SK-N-DZ (cell line): ENCODE measurements around the gene KIAA0408. TPM values are rescaled to one million over a fixed set of nuclear protein-coding genes. Genes with fewer than 3 reads are reported as not detected.
A peak's percentile ranks its signal among the peaks of the same experiment; 100 is the strongest.

Experiments
- DNase-seq: peaks from one replicate; pipeline ENCODE4 v3.0.0-alpha.2; 2015; ENCODE audit warnings: low spot score
- polyA plus RNA-seq, 2 experiments: library from polyadenylated mRNA; depleted of rRNA; stranded (reverse); fragments of >200 nt; gene quantifications; 2 replicates each; pipeline ENCODE4 v1.2.3, GENCODE V29; 2014

KIAA0408 gene
- 22.2 and 26.1 TPM in 2 replicates for polyA plus RNA-seq (2014; cell fraction: cytosol; rRNA removed)
- polyA plus RNA-seq (2014; cell fraction: nucleus; rRNA removed) = 35.1 and 38.7 TPM in 2 replicates

DNA sequence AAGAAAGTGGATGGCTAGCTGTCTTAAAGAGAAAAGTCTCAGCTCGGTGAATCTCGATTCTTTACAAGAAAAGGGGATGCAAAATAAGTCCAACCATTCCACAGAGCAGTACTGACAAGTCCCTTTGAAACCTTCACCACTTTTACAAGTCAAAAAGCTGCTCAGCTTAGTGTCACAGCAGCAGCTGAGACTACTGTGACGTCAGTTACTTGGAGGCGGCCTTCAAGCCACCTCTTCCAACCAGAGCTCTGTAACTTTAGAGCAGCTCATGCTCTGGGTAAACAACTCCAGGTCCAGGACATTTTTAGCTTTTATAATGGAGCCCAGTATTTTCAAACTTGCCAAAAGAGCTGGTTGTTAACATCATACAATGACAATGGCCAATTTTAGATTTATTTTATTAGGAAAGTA lies at the start of gene KIAA0408:
TSS of gene KIAA0408 (minus strand) at position 159 of the 411 bp plus-strand sequence. CDS start 5,408 bp downstream, outside the sequence.
- DNase-seq = no peak

DNA sequence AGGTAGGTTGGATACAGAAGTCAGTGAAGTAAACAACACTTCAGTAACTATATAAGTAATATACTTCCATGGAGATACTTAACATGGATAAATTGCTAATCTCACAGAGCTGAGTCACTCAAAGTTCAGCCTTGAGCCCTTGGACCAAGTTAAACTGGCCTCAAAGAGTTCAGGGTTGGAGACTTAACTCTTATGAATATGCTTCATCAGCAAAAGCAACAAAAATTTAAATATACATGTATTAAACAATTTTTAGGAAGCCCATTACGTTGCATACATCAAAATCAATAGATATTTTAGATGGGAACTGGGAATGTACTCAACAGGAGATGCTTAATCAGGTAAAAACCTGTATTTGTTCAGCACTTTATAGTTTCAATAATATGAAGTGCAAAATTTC lies 47.7 kb upstream of the KIAA0408 start:
- DNase-seq = no peak

DNA sequence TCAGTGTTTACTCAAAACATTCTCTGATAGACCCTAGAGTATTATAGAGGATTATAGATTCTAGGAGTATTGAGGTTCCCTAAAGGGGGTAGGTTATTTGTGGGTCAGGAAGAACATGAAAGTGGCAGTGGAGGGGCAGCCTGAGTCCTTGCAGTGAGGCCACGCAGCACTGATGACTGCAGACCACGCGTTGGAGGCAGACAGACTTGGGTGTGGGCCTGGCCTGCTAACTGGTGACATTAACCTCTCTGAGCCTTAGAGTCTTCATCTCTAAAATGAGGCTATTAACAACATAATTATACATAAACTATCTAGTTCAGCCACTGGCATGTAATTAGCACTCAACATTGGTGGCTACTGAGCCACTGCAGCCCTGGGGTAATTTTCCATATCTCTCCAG lies 43.8 kb upstream of the KIAA0408 start:
- no peak for DNase-seq

DNA sequence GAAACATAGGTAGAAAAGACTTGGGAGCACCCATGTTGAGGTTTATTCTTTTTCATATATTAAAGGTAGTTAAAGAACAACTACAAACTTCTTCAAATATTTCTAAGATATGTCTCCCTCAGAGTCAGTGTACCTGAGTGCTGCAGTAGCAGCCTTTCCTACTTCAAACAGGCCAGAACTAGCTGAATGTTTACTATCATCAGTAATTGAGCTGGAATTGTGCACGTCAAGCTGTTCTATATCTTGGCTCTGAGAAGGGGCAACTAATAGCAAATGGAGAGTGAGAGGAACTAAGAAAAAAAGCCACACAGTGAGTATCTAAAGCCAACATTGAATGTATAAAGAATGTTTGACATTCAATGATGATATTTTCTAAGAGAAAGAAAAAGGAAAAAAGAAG lies 38.2 kb upstream of the KIAA0408 start:
- DNase-seq = no peak

DNA sequence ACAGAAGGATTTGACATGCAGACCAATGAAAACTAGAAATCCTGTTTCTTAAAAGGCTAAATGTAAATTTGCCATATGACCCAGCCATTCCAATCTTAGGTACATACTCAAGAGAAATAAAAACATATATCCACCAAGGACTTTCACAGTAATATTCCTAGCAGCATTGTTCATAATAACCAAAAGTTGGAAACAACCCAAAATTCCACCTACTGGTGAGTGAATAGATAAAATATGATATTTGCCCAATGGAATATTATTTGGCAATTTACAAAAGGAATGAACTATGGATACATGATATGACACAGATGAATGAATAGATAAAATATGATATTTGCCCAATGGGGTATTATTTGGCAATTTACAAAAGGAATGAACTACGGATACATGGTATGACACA lies 37.3 kb upstream of the KIAA0408 start:
- DNase-seq = no peak

- DNase-seq = no peak
Measured at GRCh38 chr6:127494240-127494767, 35.1 kb upstream of the KIAA0408 start.

DNA sequence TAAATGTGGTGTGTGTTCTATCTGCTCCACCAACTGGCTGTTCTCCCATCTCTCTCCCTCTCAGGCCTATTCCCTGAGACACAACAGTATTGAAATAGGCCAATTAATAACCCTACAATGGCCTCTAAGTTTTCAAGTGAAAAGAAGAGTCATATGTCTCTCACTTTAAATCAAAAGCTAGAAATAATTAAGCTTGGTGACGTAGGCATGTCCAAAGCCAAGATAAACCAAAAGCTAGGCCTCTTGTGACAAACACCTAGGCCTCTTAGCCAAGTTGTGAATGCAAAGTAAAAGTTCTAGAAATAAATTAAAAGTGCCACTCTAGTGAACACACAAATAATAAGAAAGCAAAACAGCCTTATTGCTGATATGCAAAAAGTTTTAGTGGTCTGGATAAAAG lies 30.1 kb upstream of the KIAA0408 start:
- no peak for DNase-seq

DNA sequence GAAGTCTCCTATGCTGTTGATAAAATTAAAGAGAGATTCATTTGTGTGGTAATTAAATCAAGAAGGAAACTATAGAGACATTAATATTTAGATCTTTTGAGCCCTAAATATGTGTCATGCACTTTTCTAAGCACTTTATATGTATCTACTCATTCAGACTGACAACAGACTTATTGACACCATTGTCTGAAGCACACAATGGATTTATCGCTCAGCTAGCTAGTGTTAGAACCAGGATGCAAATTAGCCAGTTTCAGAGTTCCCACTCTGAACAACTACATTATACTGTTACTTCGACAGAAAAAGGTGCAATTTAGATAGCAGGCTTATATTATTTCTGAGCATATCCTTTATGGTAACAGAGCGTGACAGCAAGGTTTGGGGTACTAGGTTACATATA lies 27.7 kb upstream of the KIAA0408 start:
- no peak for DNase-seq

DNA sequence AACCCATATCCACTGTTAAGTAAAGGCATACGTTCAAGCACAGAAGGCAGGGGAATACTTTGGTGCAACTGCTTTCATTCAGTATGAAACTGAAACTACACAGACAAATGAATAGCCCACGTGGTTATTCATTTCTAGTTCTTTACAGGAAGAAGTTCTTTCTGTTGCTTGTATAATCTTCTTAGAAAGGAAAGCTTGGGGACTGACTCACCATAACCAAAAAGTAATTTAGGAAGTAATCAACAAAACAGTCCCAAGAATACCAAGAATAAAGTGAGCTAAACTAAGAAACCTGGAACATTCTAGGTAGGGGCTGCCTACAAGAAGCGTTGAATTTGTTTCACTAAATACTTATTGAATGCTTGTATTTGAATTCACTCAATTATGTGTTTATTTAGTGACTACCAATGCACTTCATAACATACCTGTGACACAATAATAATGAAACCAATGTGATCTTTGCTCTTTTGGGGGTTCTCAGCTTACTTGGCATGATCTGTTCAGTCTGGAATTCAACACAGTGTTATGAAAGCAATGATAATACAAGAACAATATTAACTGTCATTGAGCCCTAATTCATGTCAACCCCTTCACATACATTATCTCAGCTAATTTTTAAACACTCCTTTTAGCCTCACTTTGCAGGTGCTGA lies 25.1 kb upstream of the KIAA0408 start:
- no peak for DNase-seq

GRCh38 chr6:127483399-127484055 lies 24.3 kb upstream of the KIAA0408 start:
- no peak for DNase-seq

DNA sequence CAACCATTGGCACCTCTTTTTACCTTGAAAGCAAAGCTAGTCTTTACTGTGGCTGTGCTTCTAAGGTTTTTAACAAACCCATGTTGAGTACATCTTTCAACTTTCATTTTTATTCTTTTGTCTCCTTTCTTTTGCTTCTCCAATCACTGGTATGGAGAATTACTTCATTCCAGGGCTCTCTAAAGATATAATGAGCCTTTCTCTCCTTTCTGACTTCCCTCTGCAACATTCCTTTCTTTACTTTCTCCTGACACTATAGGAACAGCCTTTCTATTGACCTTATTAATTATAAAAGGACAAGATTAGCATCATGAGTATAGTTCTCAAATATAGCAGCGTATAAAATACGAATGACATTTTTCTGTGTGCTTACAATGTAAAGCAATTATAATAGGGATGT lies 23.1 kb upstream of the KIAA0408 start:
- no peak for DNase-seq

GRCh38 chr6:127481628-127482027 lies 22.4 kb upstream of the KIAA0408 start:
- no peak for DNase-seq

GRCh38 chr6:127481111-127481510 lies 21.9 kb upstream of the KIAA0408 start:
- no peak for DNase-seq

DNA sequence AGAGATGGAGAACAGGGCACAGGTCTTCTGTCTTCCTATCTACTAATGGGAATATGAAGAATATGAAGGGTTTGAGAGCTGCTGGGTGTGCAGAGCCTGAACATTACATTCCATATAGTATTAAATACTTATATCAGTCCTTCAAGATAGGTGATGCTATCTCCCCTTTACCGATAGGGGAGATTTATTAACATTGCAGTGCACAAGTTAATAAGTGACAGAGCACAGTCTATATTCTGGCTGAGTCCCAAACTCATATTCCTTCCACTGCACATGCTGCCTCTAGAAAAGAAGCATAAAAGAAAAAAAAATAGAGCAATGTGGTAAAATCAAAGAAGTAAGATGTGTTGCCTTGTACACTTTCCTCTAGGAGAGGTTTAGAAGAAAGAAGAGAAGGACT lies 18.5 kb upstream of the KIAA0408 start:
- DNase-seq = no peak

- DNase-seq = no peak
Measured at GRCh38 chr6:127475823-127476176, 16.6 kb upstream of the KIAA0408 start.

- no peak for DNase-seq
Measured at GRCh38 chr6:127475135-127475822, 16.1 kb upstream of the KIAA0408 start.

DNA sequence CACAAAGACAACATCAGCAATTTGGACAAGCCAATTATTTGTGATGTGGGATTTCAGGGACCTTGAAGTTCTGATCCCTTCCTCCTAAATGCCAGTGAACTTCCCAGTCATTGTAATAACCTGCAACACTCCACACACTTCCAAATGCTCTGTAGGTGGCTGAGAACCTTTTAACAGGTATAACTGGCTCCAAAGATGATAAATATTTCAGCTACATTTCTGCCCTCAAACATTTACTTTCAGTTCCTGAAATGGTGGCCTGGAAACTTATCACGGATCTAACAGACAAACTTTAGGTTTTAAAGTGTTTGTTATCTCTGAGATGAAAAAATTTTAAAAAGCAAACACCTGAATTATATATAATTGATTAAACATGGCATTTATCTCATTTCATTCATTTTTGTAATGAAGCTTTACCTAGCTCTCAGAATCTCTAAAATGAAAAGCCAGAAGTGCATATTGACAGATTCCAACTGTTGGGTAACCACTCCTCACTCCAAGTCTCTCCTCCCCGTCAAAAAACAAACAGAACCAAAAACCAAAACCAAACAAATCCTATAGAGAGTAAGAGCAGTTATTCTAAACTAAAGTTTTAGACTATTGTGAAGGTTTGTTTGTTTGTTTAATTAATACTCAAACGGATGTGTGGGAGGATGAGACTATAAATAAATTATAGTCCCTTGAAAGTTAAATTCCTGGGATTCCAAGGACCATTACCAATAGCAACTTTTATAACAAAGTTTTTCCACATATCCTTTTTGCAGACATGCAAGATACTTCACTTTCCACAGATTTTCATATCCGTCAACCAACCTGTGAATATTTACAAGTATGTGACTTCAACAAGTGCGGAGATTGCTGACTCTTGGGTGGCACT lies 12.4 kb upstream of the KIAA0408 start:
- no peak for DNase-seq

DNA sequence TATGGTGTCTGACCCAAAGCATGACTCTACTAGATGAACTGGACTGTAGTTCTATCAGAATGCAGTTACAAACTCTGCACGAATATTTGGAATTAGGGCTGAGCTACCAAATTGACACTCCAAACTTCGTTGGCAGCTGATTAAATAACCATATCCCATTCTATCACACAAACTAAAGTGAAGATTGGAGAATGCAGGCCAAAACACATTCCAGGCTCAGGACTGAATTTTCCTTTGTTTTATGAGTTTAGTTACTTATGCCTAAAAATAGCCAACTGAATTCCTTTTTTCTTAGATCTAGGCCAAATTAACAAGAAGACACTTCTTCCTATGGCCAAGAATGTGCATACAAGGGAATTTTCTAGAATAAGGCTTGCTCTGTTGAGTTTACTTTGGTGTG lies 9.7 kb upstream of the KIAA0408 start:
- DNase-seq = no peak

DNA sequence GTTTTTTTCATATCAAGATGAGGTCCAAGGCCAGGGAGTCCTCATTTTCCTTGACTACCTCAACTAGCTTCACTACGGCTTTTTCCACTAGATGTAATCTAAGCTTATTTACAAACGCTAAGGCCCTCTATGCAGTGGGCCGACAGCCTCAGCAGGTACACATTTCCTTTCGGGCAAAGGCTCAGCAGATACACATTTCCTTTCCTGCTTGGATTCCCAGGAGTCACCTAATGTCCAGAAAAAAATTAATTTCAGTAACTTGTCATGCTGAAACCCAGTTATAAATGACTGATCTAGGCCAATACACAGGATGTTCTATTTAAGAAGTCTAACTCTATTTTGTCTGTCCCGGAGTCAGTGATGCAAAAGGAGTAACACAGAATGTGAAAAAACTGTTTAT lies 7.2 kb upstream of the KIAA0408 start:
- DNase-seq = no peak

GRCh38 chr6:127464881-127465459 lies 5.8 kb upstream of the KIAA0408 start:
- DNase-seq = peak; percentile 61
